Heart right ventricle (tissue), 16 donors: ENCODE data around the gene FAM120A. TPM values are rescaled to one million over a fixed set of nuclear protein-coding genes. Genes with fewer than 3 reads are reported as not detected.

Experiments
- ATAC-seq, 8 donors: fragments of 200-7000 bp; cut with Tn5 transposase; one replicate each; pipeline ENCODE4 v1.9.1; 2020; ENCODE audit warnings: mild to moderate bottlenecking in 8 of 8, moderate library complexity in 8 of 8, moderate number of reproducible peaks in 1 of 8
- DNase-seq, 2 donors: peaks; one replicate each; pipeline ENCODE4 v3.0.0-alpha.2; 2020
- H3K27ac ChIP-seq, 10 donors: fragments of 200-600 bp; sonication (generic) in 2 of 10; one replicate each; pipeline versions ENCODE4 v1.5.0 to v1.8.0; 2020 to 2022; ENCODE audit warnings: mild to moderate bottlenecking in 3 of 10
- H3K27me3 ChIP-seq, 7 donors: fragments of 200-600 bp; one replicate each; pipeline ENCODE4 v1.8.0; 2021 to 2022; ENCODE audit warnings: mild to moderate bottlenecking in 2 of 7
- H3K36me3 ChIP-seq, 9 donors: fragments of 200-600 bp; sonication (generic) in 1 of 9; one replicate each; pipeline versions ENCODE4 v1.5.0 to v1.8.0; 2020 to 2022; ENCODE audit warnings: mild to moderate bottlenecking in 2 of 9
- H3K4me1 ChIP-seq, 9 donors: fragments of 200-600 bp; sonication (generic) in 1 of 9; one replicate each; pipeline versions ENCODE4 v1.5.0 to v1.8.0; 2020 to 2022; ENCODE audit warnings: mild to moderate bottlenecking in 4 of 9
- H3K4me3 ChIP-seq, 10 donors: fragments of 200-600 bp; sonication (generic) in 2 of 10; one replicate each; pipeline versions ENCODE4 v1.5.0 to v1.8.0; 2020 to 2022; ENCODE audit warnings: mild to moderate bottlenecking in 7 of 10, moderate library complexity in 2 of 10
- H3K9me3 ChIP-seq, 11 donors: fragments of 200-600 bp in 10 of 11; sonication (generic) in 2 of 11; one replicate each; pipeline versions ENCODE4 v1.5.0 to v1.8.0; 2013 to 2022; ENCODE audit warnings: mild to moderate bottlenecking in 2 of 11, control low read depth in 1 of 11, moderate library complexity in 1 of 11
- WGBS, 2 donors: extraction: QIAGEN DNeasy Blood & Tissue Kit; methylation state at CpG; one replicate each; pipeline ENCODE4 v1.1.7; 2013; ENCODE audit warnings: inconsistent platforms in 1 of 2; 5-methylcytosine and 5-hydroxymethylcytosine counted together
- intact Hi-C, 10 donors: fragments of 100-400 bp; cut with DNase I; formaldehyde crosslinking; loops; one replicate each; pipeline versions ENCODE4 v1.11.1 to v1.14.2; 2022
- polyA plus RNA-seq, 2 donors: library from polyadenylated mRNA; stranded (reverse); fragments of 200-250 nt; gene quantifications; one replicate each; pipeline ENCODE4 v1.2.3, GENCODE V29; 2013
- total RNA-seq, 10 donors: library from RNA; stranded (reverse); fragmentation: NEBNext Ultra II Directional in 3 of 10; extraction: Animal tissue kit (Norgen Biotek cat#: 25700) in 3 of 10; gene quantifications; one replicate each; pipeline versions ENCODE4 v1.2.1 to v1.2.4, GENCODE V29; 2021 to 2023
- TF ChIP-seq, protein P1 (sequence below), 9 donors: fragments of 200-600 bp; sonication (generic) in 2 of 9; IDR thresholded peaks; one replicate each; pipeline versions ENCODE4 v1.5.0 to v1.8.0; 2021 to 2022; ENCODE audit warnings: antibody characterized with exemption in 9 of 9, mild to moderate bottlenecking in 5 of 9, moderate library complexity in 1 of 9
- donor health status: Arrhythmogenic right ventricular cardiomyopathy.
- donor health status: ischemic (EF 13 %, LVEDD 7.1; RV severe dilation, severe dysfunction).
- donor health status: healthy with polysubstance abuse.
- donor health status: DM: no; HTN: yes; CAD: no.
- donor health status: DM: no; HTN: no; CAD: no.
- donor health status: ischemic (EF 25% LVEDD 6.9; RV normal size, moderate dysfunction).
- donor health status: ischemic (EF 25% LVEDD 5.7; RV mildly dilated, moderate dysfunction).
- donor health status: healthy.
- donor health status: DM: yes; HTN: yes; CAD: no.
- donor health status: Ischemic cardiomyopathy.
- donor health status: ischemic (EF 35%, LVEDD 5.7; RV mildly dilated, moderate dysfunction).
- donor health status: nonischemic (EF 11% LVEDD 7.7; RV severe dilation, severe dysfunction).
- donor health status: DM: yes; HTN: yes; CAD: no.
- donor health status: PGD.
- donor health status: ischemic (EF 29% LVEDD 5.4; RV normal size, mild dysfunction).
- donor health status: nonischemic (EF 23%, LVEDD 6.1; RV moderate dilation, normal function).

The FAM120A gene
- total and polyA plus RNA-seq, 12 donors = 42.2 to 126 (median 104) TPM

DNA sequence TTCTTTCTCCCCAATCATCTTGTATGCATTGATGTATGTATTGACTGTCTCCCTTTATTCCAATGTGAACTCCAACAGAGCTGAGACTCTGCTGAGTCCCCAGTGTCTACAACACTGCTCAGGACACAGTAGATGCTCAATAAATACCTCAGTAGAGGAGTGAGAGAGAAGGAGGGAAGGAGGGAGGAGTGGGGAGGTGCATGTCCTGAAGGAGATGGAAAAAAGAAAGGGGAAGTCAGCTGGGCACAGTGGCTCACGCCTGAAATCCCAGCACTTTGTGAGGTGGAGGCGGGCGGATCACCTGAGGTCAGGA lies 122.0 kb downstream of the FAM120A start:
- ATAC-seq (no peak), DNase-seq (no peak)
- no peak overlapping the region for H3K27ac ChIP-seq
- TF ChIP-seq, protein P1, sequence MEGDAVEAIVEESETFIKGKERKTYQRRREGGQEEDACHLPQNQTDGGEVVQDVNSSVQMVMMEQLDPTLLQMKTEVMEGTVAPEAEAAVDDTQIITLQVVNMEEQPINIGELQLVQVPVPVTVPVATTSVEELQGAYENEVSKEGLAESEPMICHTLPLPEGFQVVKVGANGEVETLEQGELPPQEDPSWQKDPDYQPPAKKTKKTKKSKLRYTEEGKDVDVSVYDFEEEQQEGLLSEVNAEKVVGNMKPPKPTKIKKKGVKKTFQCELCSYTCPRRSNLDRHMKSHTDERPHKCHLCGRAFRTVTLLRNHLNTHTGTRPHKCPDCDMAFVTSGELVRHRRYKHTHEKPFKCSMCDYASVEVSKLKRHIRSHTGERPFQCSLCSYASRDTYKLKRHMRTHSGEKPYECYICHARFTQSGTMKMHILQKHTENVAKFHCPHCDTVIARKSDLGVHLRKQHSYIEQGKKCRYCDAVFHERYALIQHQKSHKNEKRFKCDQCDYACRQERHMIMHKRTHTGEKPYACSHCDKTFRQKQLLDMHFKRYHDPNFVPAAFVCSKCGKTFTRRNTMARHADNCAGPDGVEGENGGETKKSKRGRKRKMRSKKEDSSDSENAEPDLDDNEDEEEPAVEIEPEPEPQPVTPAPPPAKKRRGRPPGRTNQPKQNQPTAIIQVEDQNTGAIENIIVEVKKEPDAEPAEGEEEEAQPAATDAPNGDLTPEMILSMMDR (IDR thresholded peaks at IDR 0.05) = no peak
- H3K9me3 ChIP-seq = peaks cover 0 to 11% (median 0%) of the 10 kb centered on the region in 11 donors
- 94 to 100% methylated on average over 3 of the region's 3 CpGs for WGBS, 2 donors
- peaks cover 6 to 47% (median 27%) of the 10 kb centered on the region in 9 donors for H3K4me1 ChIP-seq
- no peaks in the 10 kb centered on the region for H3K36me3 ChIP-seq
- H3K4me3 ChIP-seq = no peak overlapping the region
- intact Hi-C loops = no loop called here
- H3K27me3 ChIP-seq = no peaks in the 10 kb centered on the region

GRCh38 chr9:93574091-93574899 lies 122.8 kb downstream of the FAM120A start:
- H3K36me3 ChIP-seq = no peaks in the 10 kb centered on the region
- peaks cover 0 to 11% (median 0%) of the 10 kb centered on the region in 11 donors for H3K9me3 ChIP-seq
- ATAC-seq (no peak), DNase-seq (no peak)
- intact Hi-C loops = no loop called here
- WGBS, 2 donors = 85 to 86% methylated on average over 9 of the region's 9 CpGs
- H3K4me3 ChIP-seq = peak overlapping the region in 1 of 10 donors; percentile 88
- H3K27me3 ChIP-seq = no peaks in the 10 kb centered on the region
- TF ChIP-seq, protein P1 (IDR thresholded peaks at IDR 0.05) = no peak
- peaks cover 6 to 52% (median 32%) of the 10 kb centered on the region in 9 donors for H3K4me1 ChIP-seq
- peak overlapping the region in 4 of 10 donors; percentile 93 to 97 (median 96) for H3K27ac ChIP-seq

- Histone ChIP-seq H3K27me3 (no peaks in the 10 kb centered on the region), H3K9me3 (peaks cover 0 to 11% (median 0%) of the 10 kb centered on the region in 11 donors), H3K36me3 (no peaks in the 10 kb centered on the region), H3K4me1 (peaks cover 6 to 50% (median 36%) of the 10 kb centered on the region in 9 donors), H3K27ac (peak overlapping the region; percentile 83 to 99 (median 95)), H3K4me3 (peak overlapping the region; percentile 49 to 96 (median 86))
- WGBS, 2 donors = 19 to 20% methylated on average over 30 of the region's 30 CpGs
- TF ChIP-seq, protein P1 (IDR thresholded peaks at IDR 0.05) = no peak
- intact Hi-C loops = no loop called here
- ATAC-seq (peak in 7 of 8 donors; percentile 2 to 48 (median 17)), DNase-seq (no peak)
Observed at GRCh38 chr9:93574900-93575795, 123.7 kb downstream of the FAM120A start.

DNA sequence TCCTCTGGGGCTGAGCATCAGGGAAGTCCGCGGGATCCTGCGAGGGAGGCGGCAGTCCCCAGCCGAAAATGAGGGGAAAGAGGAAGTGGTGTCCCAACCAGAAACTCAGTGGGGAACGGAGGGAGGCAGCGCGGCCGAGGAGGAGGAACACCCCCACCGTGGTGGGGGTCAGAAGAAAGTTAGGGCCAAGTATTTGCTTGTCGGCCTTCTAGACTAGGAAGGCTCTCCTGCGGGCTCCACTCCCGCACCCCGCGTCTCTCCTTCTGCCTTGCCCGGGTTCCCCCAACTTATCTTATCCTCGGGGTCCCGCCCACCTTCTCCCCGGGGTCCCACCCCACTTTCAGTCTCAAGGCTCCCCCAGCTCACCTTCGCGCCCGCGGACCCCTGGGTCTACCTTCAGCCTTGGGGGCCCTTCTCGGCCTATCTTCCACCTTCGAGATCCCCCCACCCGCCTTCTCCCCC lies 124.3 kb downstream of the FAM120A start:
- H3K9me3 ChIP-seq = peaks cover 0 to 7% (median 0%) of the 10 kb centered on the region in 11 donors
- H3K36me3 ChIP-seq = no peaks in the 10 kb centered on the region
- TF ChIP-seq, protein P1 (IDR thresholded peaks at IDR 0.05) = no peak
- ATAC-seq (peak; percentile 11 to 63 (median 46)), DNase-seq (peak; percentile 53 to 54)
- H3K27me3 ChIP-seq = no peaks in the 10 kb centered on the region
- 1% methylated on average over 26 of the region's 26 CpGs for WGBS, 2 donors
- peaks cover 7 to 53% (median 42%) of the 10 kb centered on the region in 9 donors for H3K4me1 ChIP-seq
- intact Hi-C loops = no loop called here
- H3K4me3 ChIP-seq = peak overlapping the region; percentile 49 to 96 (median 86)
- H3K27ac ChIP-seq = peak overlapping the region; percentile 83 to 99 (median 95)
